Measurements from ENCODE around the gene IGFBP4.
"Not testable (repeated sequence)": the region's sequence is repeated elsewhere in the genome, so short reads cannot be mapped to it uniquely, and the experiment has no call there.

IGFBP4 gene

DNA sequence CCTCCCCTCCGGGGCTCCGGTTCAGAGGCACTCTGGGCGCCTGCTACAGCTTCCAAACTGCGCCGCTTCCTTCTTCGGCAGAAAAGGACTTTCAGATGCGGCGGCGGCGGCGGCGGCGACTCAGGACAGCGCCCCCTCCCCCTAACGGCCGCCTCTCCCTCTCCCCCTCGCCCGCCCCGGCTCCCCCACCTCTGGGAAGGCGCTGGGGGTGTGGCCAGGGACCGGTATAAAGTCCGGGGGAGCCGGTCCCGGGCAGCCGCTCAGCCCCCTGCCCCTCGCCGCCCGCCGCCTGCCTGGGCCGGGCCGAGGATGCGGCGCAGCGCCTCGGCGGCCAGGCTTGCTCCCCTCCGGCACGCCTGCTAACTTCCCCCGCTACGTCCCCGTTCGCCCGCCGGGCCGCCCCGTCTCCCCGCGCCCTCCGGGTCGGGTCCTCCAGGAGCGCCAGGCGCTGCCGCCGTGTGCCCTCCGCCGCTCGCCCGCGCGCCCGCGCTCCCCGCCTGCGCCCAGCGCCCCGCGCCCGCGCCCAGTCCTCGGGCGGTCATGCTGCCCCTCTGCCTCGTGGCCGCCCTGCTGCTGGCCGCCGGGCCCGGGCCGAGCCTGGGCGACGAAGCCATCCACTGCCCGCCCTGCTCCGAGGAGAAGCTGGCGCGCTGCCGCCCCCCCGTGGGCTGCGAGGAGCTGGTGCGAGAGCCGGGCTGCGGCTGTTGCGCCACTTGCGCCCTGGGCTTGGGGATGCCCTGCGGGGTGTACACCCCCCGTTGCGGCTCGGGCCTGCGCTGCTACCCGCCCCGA, at the start of gene IGFBP4:
IGFBP4 (plus strand) TSS at position 255 of the 792 bp plus-strand sequence; CDS start at position 541, 286 bp downstream.
- Mint-ChIP-seq H3K36me3 (ENCODE audit: insufficient read depth) (peaks cover 16% of the 10 kb centered on the region), H3K27ac (ENCODE audit: low read depth) (peak within 1 kb of the TSS; percentile 97), H3K4me3 (peak within 1 kb of the TSS; percentile 81), H3K4me1 (peaks cover 26% of the 10 kb centered on the region), H3K27me3 (no peaks in the 10 kb centered on the region), H3K9me3 (no peaks in the 10 kb centered on the region)
- DNase-seq (ENCODE audit: low spot score in 2 of 2) (peak; percentile 34 to 44), ATAC-seq (replicated peaks; ENCODE audit: extremely low read depth, poor library complexity, severe bottlenecking) (peak; percentile 76)

DNA sequence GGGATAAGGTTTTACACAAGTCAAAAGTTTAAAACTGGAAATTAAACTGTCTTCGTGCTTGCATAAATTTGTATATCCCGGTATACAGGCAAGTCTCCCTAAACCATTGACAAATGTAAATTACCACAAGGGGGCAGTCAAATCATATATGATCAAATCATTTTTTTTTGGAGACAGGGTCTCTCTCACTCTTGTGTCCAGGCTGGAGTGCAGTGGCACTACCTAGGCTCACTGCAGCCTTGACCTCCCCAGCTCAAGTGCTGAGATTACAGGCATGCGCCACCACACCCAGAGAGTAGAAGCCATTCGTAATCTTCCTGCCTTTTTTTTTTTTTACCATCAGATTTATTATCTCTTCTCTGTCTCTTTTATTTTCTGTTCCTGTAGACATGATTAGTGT, 44.1 kb upstream of the IGFBP4 start:
- H3K9me3 Mint-ChIP-seq = no peaks in the 10 kb centered on the region
- H3K4me1 Mint-ChIP-seq = peaks cover 20% of the 10 kb centered on the region
- no peaks in the 10 kb centered on the region for H3K27me3 Mint-ChIP-seq
- peaks cover 7% of the 10 kb centered on the region for H3K36me3 Mint-ChIP-seq (ENCODE audit: insufficient read depth)
- DNase-seq (ENCODE audit: low spot score in 2 of 2) (no peak), ATAC-seq (replicated peaks; ENCODE audit: extremely low read depth, poor library complexity, severe bottlenecking) (no peak)
- no peak overlapping the region for H3K27ac Mint-ChIP-seq (ENCODE audit: low read depth)
- H3K4me3 Mint-ChIP-seq = no peak overlapping the region

DNA sequence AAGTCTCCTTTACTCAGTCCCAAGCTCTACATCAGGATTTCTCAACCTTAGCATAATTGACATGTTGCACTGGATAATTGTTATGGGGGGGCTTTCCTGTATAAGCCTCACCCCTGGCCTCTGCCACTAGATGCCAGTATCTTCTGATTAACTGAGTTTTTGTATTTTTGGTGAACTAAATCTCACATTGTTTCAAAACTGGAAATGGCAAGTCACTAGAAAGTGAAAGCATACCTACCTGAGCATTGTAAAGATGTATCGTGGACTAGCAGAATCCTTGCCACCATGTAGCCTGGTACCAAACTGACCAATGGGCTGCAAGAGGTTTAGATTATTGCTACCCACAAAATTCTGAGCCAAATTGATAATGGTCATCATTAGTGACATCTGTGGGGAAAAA, 40.6 kb upstream of the IGFBP4 start:
- Mint-ChIP-seq H3K4me1 (peaks cover 20% of the 10 kb centered on the region), H3K27ac (ENCODE audit: low read depth) (peak overlapping the region; percentile 47), H3K27me3 (no peaks in the 10 kb centered on the region), H3K9me3 (no peaks in the 10 kb centered on the region), H3K4me3 (peak overlapping the region; percentile 18), H3K36me3 (ENCODE audit: insufficient read depth) (peaks cover 7% of the 10 kb centered on the region)
- peak; percentile 40 for ATAC-seq (replicated peaks; ENCODE audit: extremely low read depth, poor library complexity, severe bottlenecking)
- no peak for DNase-seq (ENCODE audit: low spot score in 2 of 2)

DNA sequence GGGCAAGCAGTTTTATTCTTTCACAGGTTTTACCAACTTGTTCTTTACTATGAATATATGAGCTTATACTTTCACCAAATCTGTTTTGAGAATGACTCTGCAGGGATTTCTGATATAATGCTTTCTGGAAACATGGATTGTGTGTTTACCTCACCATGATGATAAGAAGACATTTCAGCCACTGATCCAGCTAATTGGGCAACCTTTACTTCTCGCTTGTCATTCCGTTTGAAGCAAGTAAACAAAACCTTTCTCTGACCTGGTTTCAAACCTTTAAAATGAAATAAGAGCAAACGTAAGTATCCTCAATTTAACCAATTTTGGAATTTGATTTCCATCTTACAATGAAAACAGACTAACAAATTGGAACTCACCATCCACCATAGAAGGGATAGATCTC, 39.2 kb upstream of the IGFBP4 start:
- no peaks in the 10 kb centered on the region for H3K9me3 Mint-ChIP-seq
- H3K27me3 Mint-ChIP-seq = no peaks in the 10 kb centered on the region
- H3K27ac Mint-ChIP-seq (ENCODE audit: low read depth) = no peak overlapping the region
- H3K4me1 Mint-ChIP-seq = peaks cover 20% of the 10 kb centered on the region
- DNase-seq (ENCODE audit: low spot score in 2 of 2) = no peak
- peaks cover 5% of the 10 kb centered on the region for H3K36me3 Mint-ChIP-seq (ENCODE audit: insufficient read depth)
- no peak overlapping the region for H3K4me3 Mint-ChIP-seq
- ATAC-seq (replicated peaks; ENCODE audit: extremely low read depth, poor library complexity, severe bottlenecking) = no peak

DNA sequence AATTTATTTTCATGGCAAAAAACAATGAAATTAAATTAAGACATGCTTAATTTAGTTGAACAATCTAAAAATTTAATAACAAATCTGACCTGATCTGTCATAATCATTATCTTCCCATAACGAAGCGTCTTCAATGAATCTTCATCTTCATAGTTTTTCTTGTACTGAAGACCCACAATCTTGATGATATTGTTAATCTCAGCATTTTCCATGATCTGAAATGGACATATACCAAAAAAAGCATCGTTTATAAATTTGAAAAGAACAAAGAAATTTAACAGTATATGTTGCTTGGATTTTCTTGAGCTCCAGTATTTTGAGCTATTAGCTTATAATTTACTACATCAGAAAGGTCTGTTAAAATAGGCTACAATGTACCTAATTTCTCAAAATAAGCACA, 35.8 kb upstream of the IGFBP4 start:
- Mint-ChIP-seq H3K9me3 (no peaks in the 10 kb centered on the region), H3K36me3 (ENCODE audit: insufficient read depth) (peaks cover 4% of the 10 kb centered on the region), H3K27ac (ENCODE audit: low read depth) (no peak overlapping the region), H3K4me3 (no peak overlapping the region), H3K27me3 (no peaks in the 10 kb centered on the region), H3K4me1 (peaks cover 8% of the 10 kb centered on the region)
- DNase-seq (ENCODE audit: low spot score in 2 of 2) (no peak), ATAC-seq (replicated peaks; ENCODE audit: extremely low read depth, poor library complexity, severe bottlenecking) (no peak)

- not testable (repeated sequence) for H3K9me3 Mint-ChIP-seq; ATAC-seq (replicated peaks; ENCODE audit: extremely low read depth, poor library complexity, severe bottlenecking); DNase-seq (ENCODE audit: low spot score in 2 of 2); H3K27me3 Mint-ChIP-seq; H3K4me1 Mint-ChIP-seq; H3K27ac Mint-ChIP-seq (ENCODE audit: low read depth); H3K4me3 Mint-ChIP-seq; H3K36me3 Mint-ChIP-seq (ENCODE audit: insufficient read depth)
Observed at GRCh38 chr17:40409540-40409939, 33.7 kb upstream of the IGFBP4 start.

DNA sequence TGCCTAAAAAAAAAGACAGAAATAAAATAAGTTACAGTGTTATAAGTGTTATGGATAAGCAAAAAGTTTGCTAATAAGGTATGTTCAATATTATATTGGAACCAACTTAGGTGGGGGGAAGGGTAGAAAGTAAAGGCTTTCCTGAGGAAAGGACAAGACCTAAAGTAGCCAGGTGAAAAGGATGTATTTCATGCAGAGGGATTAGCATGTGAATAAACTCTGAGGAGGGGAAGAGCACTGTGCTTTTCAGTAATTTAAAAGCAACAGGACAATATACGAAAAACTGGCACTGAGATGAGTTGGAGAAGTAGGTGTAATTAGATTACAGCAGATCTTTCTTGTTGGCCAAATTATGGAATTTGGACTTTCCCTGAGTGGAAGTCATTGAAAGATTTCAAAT, 33.2 kb upstream of the IGFBP4 start:
- DNase-seq (ENCODE audit: low spot score in 2 of 2) = no peak
- Mint-ChIP-seq H3K27me3 (no peaks in the 10 kb centered on the region), H3K36me3 (ENCODE audit: insufficient read depth) (peaks cover 2% of the 10 kb centered on the region), H3K4me1 (no peaks in the 10 kb centered on the region), H3K4me3 (no peak overlapping the region), H3K9me3 (no peaks in the 10 kb centered on the region), H3K27ac (ENCODE audit: low read depth) (peak overlapping the region; percentile 32)
- no peak for ATAC-seq (replicated peaks; ENCODE audit: extremely low read depth, poor library complexity, severe bottlenecking)

DNA sequence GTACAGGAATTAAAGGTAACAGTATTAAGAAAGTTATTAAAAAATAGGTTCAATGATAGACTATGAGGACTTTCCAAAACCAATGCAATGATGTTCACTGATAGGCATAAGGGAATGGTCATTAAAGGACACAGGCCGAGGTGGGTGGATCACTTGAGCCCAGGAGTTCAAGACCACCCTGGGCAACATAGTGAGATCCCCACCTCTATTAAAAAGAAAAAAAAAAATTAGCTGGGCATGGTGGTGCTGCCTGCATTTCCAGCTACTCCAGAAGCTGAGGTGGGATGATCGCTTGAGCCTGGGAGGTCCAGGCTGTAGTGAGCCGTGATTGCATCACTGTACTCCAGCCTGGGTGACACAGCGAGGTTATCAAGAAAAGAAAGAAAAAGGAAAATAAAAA, 31.4 kb upstream of the IGFBP4 start:
- no peaks in the 10 kb centered on the region for H3K4me1 Mint-ChIP-seq
- H3K27ac Mint-ChIP-seq (ENCODE audit: low read depth) = peak overlapping the region; percentile 75

DNA sequence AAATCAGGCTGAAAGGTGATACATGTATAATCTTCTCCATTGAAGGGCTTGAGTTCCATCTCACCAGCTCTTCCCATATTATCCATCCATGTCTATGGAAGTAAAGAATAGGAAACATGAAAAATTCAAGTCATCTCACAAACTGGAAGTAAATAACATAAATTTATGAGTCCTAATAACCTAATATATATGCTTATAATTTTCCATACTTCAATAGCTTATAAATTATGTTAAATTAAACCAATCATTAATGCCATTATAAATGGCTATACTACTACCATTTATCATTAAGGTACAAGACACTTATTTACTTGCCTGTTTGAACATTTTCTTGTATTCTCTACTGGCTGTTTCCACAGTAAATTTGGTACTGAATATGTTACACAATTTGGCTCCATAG, 30.4 kb upstream of the IGFBP4 start:
- peaks cover 4% of the 10 kb centered on the region for H3K36me3 Mint-ChIP-seq (ENCODE audit: insufficient read depth)
- no peaks in the 10 kb centered on the region for H3K9me3 Mint-ChIP-seq
- H3K27ac Mint-ChIP-seq (ENCODE audit: low read depth) = no peak overlapping the region
- H3K4me3 Mint-ChIP-seq = no peak overlapping the region
- ATAC-seq (replicated peaks; ENCODE audit: extremely low read depth, poor library complexity, severe bottlenecking) = no peak
- H3K4me1 Mint-ChIP-seq = peaks cover 5% of the 10 kb centered on the region
- no peaks in the 10 kb centered on the region for H3K27me3 Mint-ChIP-seq
- no peak for DNase-seq (ENCODE audit: low spot score in 2 of 2)

More for the DNA sequence above, 31.4 kb upstream of the IGFBP4 start:
- no peak overlapping the region for H3K4me3 Mint-ChIP-seq
- H3K9me3 Mint-ChIP-seq = no peaks in the 10 kb centered on the region
- ATAC-seq (replicated peaks; ENCODE audit: extremely low read depth, poor library complexity, severe bottlenecking) (no peak), DNase-seq (ENCODE audit: low spot score in 2 of 2) (no peak)
- no peaks in the 10 kb centered on the region for H3K36me3 Mint-ChIP-seq (ENCODE audit: insufficient read depth)
- no peaks in the 10 kb centered on the region for H3K27me3 Mint-ChIP-seq

GRCh38 chr17:40414312-40414711, 28.9 kb upstream of the IGFBP4 start:
- not testable (repeated sequence) for DNase-seq (ENCODE audit: low spot score in 2 of 2); H3K9me3 Mint-ChIP-seq; H3K27ac Mint-ChIP-seq (ENCODE audit: low read depth); H3K27me3 Mint-ChIP-seq; ATAC-seq (replicated peaks; ENCODE audit: extremely low read depth, poor library complexity, severe bottlenecking); H3K4me1 Mint-ChIP-seq; H3K4me3 Mint-ChIP-seq; H3K36me3 Mint-ChIP-seq (ENCODE audit: insufficient read depth)

DNA sequence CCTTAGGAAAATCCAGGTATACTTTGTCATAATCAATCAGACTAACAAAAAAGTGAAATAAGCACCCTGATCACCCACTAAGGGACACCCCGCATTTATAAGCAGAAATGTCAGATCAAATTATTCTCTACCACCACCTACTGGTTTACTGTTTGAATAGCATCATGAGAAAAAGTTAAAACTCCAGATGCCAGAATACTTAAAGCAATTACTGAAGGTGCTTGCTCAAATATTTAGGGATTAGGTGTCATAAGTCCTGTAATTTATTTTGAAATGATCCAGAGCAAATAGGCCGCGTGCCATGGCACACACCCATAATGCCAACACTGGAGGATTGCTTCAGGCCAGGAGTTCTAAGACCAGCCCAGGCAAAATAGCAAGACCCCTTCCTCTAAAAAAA, 27.9 kb upstream of the IGFBP4 start:
- Mint-ChIP-seq H3K27me3 (no peaks in the 10 kb centered on the region), H3K9me3 (no peaks in the 10 kb centered on the region), H3K36me3 (ENCODE audit: insufficient read depth) (peaks cover 7% of the 10 kb centered on the region), H3K4me1 (peaks cover 9% of the 10 kb centered on the region), H3K27ac (ENCODE audit: low read depth) (no peak overlapping the region), H3K4me3 (no peak overlapping the region)
- no peak for DNase-seq (ENCODE audit: low spot score in 2 of 2)
- no peak for ATAC-seq (replicated peaks; ENCODE audit: extremely low read depth, poor library complexity, severe bottlenecking)

- DNase-seq (ENCODE audit: low spot score in 2 of 2) (no peak), ATAC-seq (replicated peaks; ENCODE audit: extremely low read depth, poor library complexity, severe bottlenecking) (no peak)
- H3K36me3 Mint-ChIP-seq (ENCODE audit: insufficient read depth) = peaks cover 7% of the 10 kb centered on the region
- H3K9me3 Mint-ChIP-seq = no peaks in the 10 kb centered on the region
- H3K27ac Mint-ChIP-seq (ENCODE audit: low read depth) = no peak overlapping the region
- peak overlapping the region; percentile 85 for H3K4me3 Mint-ChIP-seq
- peaks cover 9% of the 10 kb centered on the region for H3K4me1 Mint-ChIP-seq
- H3K27me3 Mint-ChIP-seq = no peaks in the 10 kb centered on the region
Observed at GRCh38 chr17:40416671-40417070, 26.6 kb upstream of the IGFBP4 start.

DNA sequence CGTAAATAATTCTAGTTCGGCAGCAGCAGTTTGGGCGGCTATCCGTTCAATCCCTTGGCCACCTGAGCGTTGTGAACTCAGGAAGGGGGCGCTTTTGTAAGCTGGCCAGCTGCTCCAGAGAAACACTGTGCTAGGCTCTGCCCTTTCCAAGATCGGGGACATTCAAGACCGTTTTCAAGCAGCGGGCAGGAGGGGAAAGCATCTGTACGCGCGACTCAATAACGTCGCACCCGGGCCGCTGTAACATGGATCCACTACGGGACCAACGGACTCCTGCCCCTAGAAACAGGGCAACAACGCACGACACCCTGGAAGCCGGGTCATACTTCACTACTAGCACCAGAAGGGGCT, 26.0 kb upstream of the IGFBP4 start:
- peaks cover 9% of the 10 kb centered on the region for H3K4me1 Mint-ChIP-seq
- H3K9me3 Mint-ChIP-seq = no peaks in the 10 kb centered on the region
- DNase-seq (ENCODE audit: low spot score in 2 of 2) = no peak
- H3K27me3 Mint-ChIP-seq = no peaks in the 10 kb centered on the region
- H3K4me3 Mint-ChIP-seq = peak overlapping the region; percentile 85
- ATAC-seq (replicated peaks; ENCODE audit: extremely low read depth, poor library complexity, severe bottlenecking) = peak; percentile 6
- peaks cover 7% of the 10 kb centered on the region for H3K36me3 Mint-ChIP-seq (ENCODE audit: insufficient read depth)
- no peak overlapping the region for H3K27ac Mint-ChIP-seq (ENCODE audit: low read depth)

All from central memory CD8-positive, alpha-beta T cell (primary cell).